Right atrium auricular region (tissue), 2 donors: ENCODE measurements around the gene PYGB. TPM values are rescaled to one million over a fixed set of nuclear protein-coding genes. Genes with fewer than 3 reads are reported as not detected.

ENCODE experiments used
- DNase-seq: peaks from one replicate; pipeline ENCODE4 v3.0.0-alpha.2; 2019; ENCODE audit warnings: low spot score
- H3K27ac ChIP-seq, 2 donors: fragments of 200-600 bp; sonication (generic); 1 replicate in 1 of 2; 2 replicates in 1 of 2; pipeline ENCODE4 v1.5.1; 2016 to 2019
- H3K27me3 ChIP-seq, 2 donors: fragments of 200-600 bp; sonication (generic); one replicate each; pipeline versions ENCODE4 v1.5.1 to v1.6.0; 2017 to 2019
- H3K36me3 ChIP-seq: fragments of 200-600 bp; sonication (generic); one replicate; pipeline ENCODE4 v1.5.1; 2016
- H3K4me1 ChIP-seq, 2 donors: fragments of 200-600 bp; sonication (generic); one replicate each; pipeline versions ENCODE4 v1.5.1 to v1.6.0; 2017 to 2019
- H3K4me3 ChIP-seq, 2 donors: fragments of 200-600 bp; sonication (generic); 1 replicate in 1 of 2; 2 replicates in 1 of 2; pipeline ENCODE4 v1.5.1; 2017 to 2019; ENCODE audit warnings: mild to moderate bottlenecking in 1 of 2, moderate library complexity in 1 of 2
- H3K9me3 ChIP-seq, 2 donors: fragments of 200-600 bp; sonication (generic); one replicate each; pipeline ENCODE4 v1.5.1; 2019
- CTCF ChIP-seq, 2 donors: fragments of 200-600 bp; sonication (generic); IDR thresholded peaks; one replicate each; pipeline ENCODE4 v1.5.1; 2019; ENCODE audit warnings: antibody characterized with exemption in 2 of 2
- total RNA-seq, 2 donors: library from RNA; depleted of rRNA; stranded (reverse); fragments of >200 nt; gene quantifications; one replicate each; pipeline ENCODE4 v1.1.0, GENCODE V29; 2016

Gene PYGB
- total RNA-seq, 2 donors from 2014 or later: 145 to 174 TPM

- Histone ChIP-seq H3K4me1 (peaks cover 2 to 72% of the 10 kb centered on the region in 2 donors), H3K27ac (peak overlapping the region; percentile 88 to 96), H3K9me3 (no peaks in the 10 kb centered on the region), H3K27me3 (no peaks in the 10 kb centered on the region), H3K36me3 (peaks cover 46% of the 10 kb centered on the region), H3K4me3 (no peak overlapping the region)
- no peak for TF ChIP-seq CTCF (IDR thresholded peaks at IDR 0.05)
- DNase-seq: no peak
These were observed 23.8 kb upstream of the PYGB start for GRCh38 chr20:25223765-25224720.

GRCh38 chr20:25224941-25225340 lies 22.9 kb upstream of the PYGB start:
- peaks cover 2 to 80% of the 10 kb centered on the region in 2 donors for H3K4me1 ChIP-seq
- H3K36me3 ChIP-seq: peaks cover 41% of the 10 kb centered on the region
- no peak for DNase-seq

GRCh38 chr20:25225642-25226432 lies 22.0 kb upstream of the PYGB start:
- Histone ChIP-seq H3K9me3 (no peaks in the 10 kb centered on the region), H3K4me3 (no peak overlapping the region), H3K27me3 (no peaks in the 10 kb centered on the region), H3K27ac (peak overlapping the region; percentile 83 to 96), H3K4me1 (peaks cover 2 to 80% of the 10 kb centered on the region in 2 donors), H3K36me3 (peaks cover 39% of the 10 kb centered on the region)
- no peak for DNase-seq
- no peak for TF ChIP-seq CTCF (IDR thresholded peaks at IDR 0.05)

More at GRCh38 chr20:25224941-25225340, 22.9 kb upstream of the PYGB start:
- Histone ChIP-seq H3K27ac (peak overlapping the region; percentile 83 to 96), H3K9me3 (no peaks in the 10 kb centered on the region), H3K27me3 (no peaks in the 10 kb centered on the region), H3K4me3 (no peak overlapping the region)
- no peak for TF ChIP-seq CTCF (IDR thresholded peaks at IDR 0.05)

- TF ChIP-seq CTCF (IDR thresholded peaks at IDR 0.05): no peak
- peaks cover 2 to 76% of the 10 kb centered on the region in 2 donors for H3K4me1 ChIP-seq
- peak; percentile 81 for DNase-seq
- peak overlapping the region; percentile 83 to 96 for H3K27ac ChIP-seq
- no peaks in the 10 kb centered on the region for H3K9me3 ChIP-seq
- H3K27me3 ChIP-seq: no peaks in the 10 kb centered on the region
- no peak overlapping the region for H3K4me3 ChIP-seq
- peaks cover 30% of the 10 kb centered on the region for H3K36me3 ChIP-seq
These were observed 21.2 kb upstream of the PYGB start for GRCh38 chr20:25226433-25227316.

- H3K4me1 ChIP-seq: peaks cover 2 to 69% of the 10 kb centered on the region in 2 donors
- DNase-seq: peak; percentile 77
- H3K9me3 ChIP-seq: no peaks in the 10 kb centered on the region
- no peak for TF ChIP-seq CTCF (IDR thresholded peaks at IDR 0.05)
- no peaks in the 10 kb centered on the region for H3K27me3 ChIP-seq
- H3K36me3 ChIP-seq: peaks cover 28% of the 10 kb centered on the region
- H3K4me3 ChIP-seq: no peak overlapping the region
- peak overlapping the region; percentile 83 to 96 for H3K27ac ChIP-seq
These were observed 20.5 kb upstream of the PYGB start for GRCh38 chr20:25227317-25227831.
